Epithelial cell of prostate (primary cell): ENCODE data around the gene HSD17B12.
"Not testable (repeated sequence)": the region's sequence is repeated elsewhere in the genome, so short reads cannot be mapped to it uniquely, and the experiment has no call there.

Experiments
- DNase-seq: peaks from one replicate; pipeline ENCODE4 v3.0.0-alpha.2; 2011; ENCODE audit warnings: low read depth, low spot score
- H3K27ac ChIP-seq: fragments of 450-650 bp; 2 replicates; pipeline ENCODE4 v1.5.1; 2017; ENCODE audit warnings: mild to moderate bottlenecking

The HSD17B12 gene

GRCh38 chr11:43680521-43681400 is at the start of gene HSD17B12:
HSD17B12 (plus strand) TSS chr11:43680738; CDS start chr11:43680828, 90 bp downstream.
- peak; percentile 95 for DNase-seq
- peak within 1 kb of the TSS; percentile 89 for H3K27ac ChIP-seq

GRCh38 chr11:43631732-43632131 is 48.8 kb upstream of the HSD17B12 start:
- DNase-seq = no peak
- H3K27ac ChIP-seq = peak overlapping the region; percentile 7

GRCh38 chr11:43632181-43632580 is 48.4 kb upstream of the HSD17B12 start:
- peak overlapping the region; percentile 7 for H3K27ac ChIP-seq
- DNase-seq = no peak

GRCh38 chr11:43638717-43639116 is 41.8 kb upstream of the HSD17B12 start:
- no peak overlapping the region for H3K27ac ChIP-seq
- no peak for DNase-seq

GRCh38 chr11:43639224-43639623 is 41.3 kb upstream of the HSD17B12 start:
- no peak overlapping the region for H3K27ac ChIP-seq
- DNase-seq = no peak

- H3K27ac ChIP-seq = no peak overlapping the region
Observed at GRCh38 chr11:43639920-43640319, 40.6 kb upstream of the HSD17B12 start.

GRCh38 chr11:43643898-43644620 is 36.5 kb upstream of the HSD17B12 start:
- no peak overlapping the region for H3K27ac ChIP-seq
- peak; percentile 18 for DNase-seq

More at GRCh38 chr11:43639920-43640319, 40.6 kb upstream of the HSD17B12 start:
- DNase-seq = no peak

GRCh38 chr11:43644621-43645299 is 35.8 kb upstream of the HSD17B12 start:
- DNase-seq = no peak
- no peak overlapping the region for H3K27ac ChIP-seq

- no peak overlapping the region for H3K27ac ChIP-seq
- DNase-seq = no peak
Observed at GRCh38 chr11:43646767-43647166, 33.8 kb upstream of the HSD17B12 start.

GRCh38 chr11:43648888-43649287 is 31.6 kb upstream of the HSD17B12 start:
- no peak overlapping the region for H3K27ac ChIP-seq
- no peak for DNase-seq

GRCh38 chr11:43649501-43649900 is 31.0 kb upstream of the HSD17B12 start:
- no peak for DNase-seq

GRCh38 chr11:43649921-43650320 is 30.6 kb upstream of the HSD17B12 start:
- no peak for DNase-seq
- no peak overlapping the region for H3K27ac ChIP-seq

More at GRCh38 chr11:43649501-43649900, 31.0 kb upstream of the HSD17B12 start:
- H3K27ac ChIP-seq = no peak overlapping the region

- H3K27ac ChIP-seq, DNase-seq: not testable (repeated sequence)
Observed at GRCh38 chr11:43663018-43663417, 17.5 kb upstream of the HSD17B12 start.

- no peak for DNase-seq
- no peak overlapping the region for H3K27ac ChIP-seq
Observed at GRCh38 chr11:43664295-43664694, 16.2 kb upstream of the HSD17B12 start.

GRCh38 chr11:43671284-43671683 is 9.3 kb upstream of the HSD17B12 start:
- DNase-seq, H3K27ac ChIP-seq: not testable (repeated sequence)

- DNase-seq = no peak
- H3K27ac ChIP-seq = no peak overlapping the region
Observed at GRCh38 chr11:43674560-43674959, 6.0 kb upstream of the HSD17B12 start.

- no peak overlapping the region for H3K27ac ChIP-seq
- DNase-seq = no peak
Observed at GRCh38 chr11:43676933-43677332, 3.6 kb upstream of the HSD17B12 start.

GRCh38 chr11:43681401-43681942 is 934 bp downstream of the HSD17B12 start:
- no peak for DNase-seq

GRCh38 chr11:43682081-43682480 is 1.5 kb downstream of the HSD17B12 start:
- H3K27ac ChIP-seq = peak overlapping the region; percentile 89

More at GRCh38 chr11:43681401-43681942, 934 bp downstream of the HSD17B12 start:
- H3K27ac ChIP-seq = peak overlapping the region; percentile 89

GRCh38 chr11:43685440-43685839 is 4.9 kb downstream of the HSD17B12 start:
- H3K27ac ChIP-seq = no peak overlapping the region
- DNase-seq = no peak

More at GRCh38 chr11:43682081-43682480, 1.5 kb downstream of the HSD17B12 start:
- DNase-seq = not testable (repeated sequence)
